H9 (cell line): ENCODE results near the gene RAD23B. TPM values are rescaled to one million over a fixed set of nuclear protein-coding genes. Genes with fewer than 3 reads are reported as not detected.

Experiments
- DNase-seq: peaks from one replicate; pipeline ENCODE4 v3.0.0-alpha.2; 2017
- H2AFZ ChIP-seq: one replicate; pipeline ENCODE4 v1.6.1; 2013; ENCODE audit warnings: mild to moderate bottlenecking, low read length, control low read depth, moderate library complexity
- H2AK5ac ChIP-seq: 2 replicates; pipeline ENCODE4 v1.6.1; 2013; ENCODE audit warnings: low read length, control low read depth, mixed read lengths; ENCODE audit not compliant: insufficient read length
- H2BK120ac ChIP-seq: one replicate; pipeline ENCODE4 v1.6.1; 2013; ENCODE audit warnings: low read depth, mild to moderate bottlenecking, low read length, control low read depth, inconsistent platforms; ENCODE audit not compliant: poor library complexity, severe bottlenecking
- H2BK12ac ChIP-seq: 2 replicates; pipeline ENCODE4 v1.6.1; 2013; ENCODE audit warnings: low read length, control low read depth, mixed read lengths, low read depth; ENCODE audit not compliant: insufficient read length
- H2BK15ac ChIP-seq: 2 replicates; pipeline ENCODE4 v1.6.1; 2013; ENCODE audit warnings: low read depth, low read length, control low read depth
- H2BK20ac ChIP-seq: one replicate; pipeline ENCODE4 v1.6.1; 2013; ENCODE audit warnings: low read depth, mild to moderate bottlenecking, low read length, control low read depth, inconsistent platforms; ENCODE audit not compliant: poor library complexity, severe bottlenecking
- H2BK5ac ChIP-seq: 2 replicates; pipeline ENCODE4 v1.6.1; 2013; ENCODE audit warnings: low read length, control low read depth, mixed read lengths; ENCODE audit not compliant: insufficient read length
- H3K14ac ChIP-seq: 2 replicates; pipeline ENCODE4 v1.6.1; 2013; ENCODE audit warnings: low read length, control low read depth; ENCODE audit not compliant: insufficient read depth
- H3K18ac ChIP-seq: 2 replicates; pipeline ENCODE4 v1.6.1; 2013; ENCODE audit warnings: low read depth, mild to moderate bottlenecking, mixed read lengths, low read length, control low read depth; ENCODE audit not compliant: insufficient read length
- H3K23ac ChIP-seq: 2 replicates; pipeline ENCODE4 v1.6.1; 2013; ENCODE audit warnings: low read length, control low read depth, mixed read lengths, low read depth; ENCODE audit not compliant: insufficient read length
- H3K23me2 ChIP-seq: 2 replicates; pipeline ENCODE4 v1.6.1; 2013; ENCODE audit warnings: low read depth, mild to moderate bottlenecking, mixed read lengths, low read length, control low read depth; ENCODE audit not compliant: insufficient read length, poor library complexity, severe bottlenecking
- H3K27ac ChIP-seq: 2 replicates; pipeline ENCODE4 v1.5.1; 2013; ENCODE audit warnings: low read length, control low read depth, mixed read lengths, low read depth; ENCODE audit not compliant: insufficient read length
- H3K27me3 ChIP-seq: 2 replicates; pipeline ENCODE4 v1.6.1; 2013; ENCODE audit warnings: low read length, control low read depth, inconsistent platforms; ENCODE audit not compliant: insufficient read depth
- H3K4ac ChIP-seq: 2 replicates; pipeline ENCODE4 v1.6.1; 2013; ENCODE audit warnings: low read depth, mild to moderate bottlenecking, control low read depth, inconsistent platforms, low read length, moderate library complexity
- H3K4me1 ChIP-seq: 2 replicates; pipeline ENCODE4 v1.6.1; 2013; ENCODE audit warnings: low read length, control low read depth, inconsistent platforms; ENCODE audit not compliant: insufficient read depth
- H3K4me2 ChIP-seq: 2 replicates; pipeline ENCODE4 v1.6.1; 2013; ENCODE audit warnings: low read length, control low read depth, mixed read lengths; ENCODE audit not compliant: insufficient read length, insufficient read depth
- H3K56ac ChIP-seq: 2 replicates; pipeline ENCODE4 v1.6.1; 2013; ENCODE audit warnings: low read depth, mild to moderate bottlenecking, mixed read lengths, low read length, control low read depth; ENCODE audit not compliant: insufficient read length
- H3K79me1 ChIP-seq: 2 replicates; pipeline ENCODE4 v1.6.1; 2013; ENCODE audit warnings: low read depth, mild to moderate bottlenecking, moderate library complexity, low read length, control low read depth, inconsistent platforms; ENCODE audit not compliant: insufficient read depth, poor library complexity, severe bottlenecking
- H3K79me2 ChIP-seq: 2 replicates; pipeline ENCODE4 v1.6.1; 2013; ENCODE audit warnings: low read length, control low read depth, inconsistent platforms; ENCODE audit not compliant: insufficient read depth
- H3K9ac ChIP-seq: 2 replicates; pipeline ENCODE4 v1.6.1; 2013; ENCODE audit warnings: low read length, control low read depth, mixed read lengths; ENCODE audit not compliant: insufficient read length; ENCODE audit errors: extremely low read depth
- H3K9me3 ChIP-seq: one replicate; pipeline ENCODE4 v1.6.1; 2013; ENCODE audit warnings: low read depth, low read length, inconsistent platforms; ENCODE audit not compliant: control insufficient read depth
- H3T11ph ChIP-seq: one replicate; pipeline ENCODE4 v1.6.1; 2013; ENCODE audit warnings: mild to moderate bottlenecking, low read length, control low read depth, inconsistent platforms
- H4K20me1 ChIP-seq: one replicate; pipeline ENCODE4 v1.6.1; 2013; ENCODE audit not compliant: control insufficient read depth, insufficient read length, insufficient read depth
- H4K5ac ChIP-seq: 2 replicates; pipeline ENCODE4 v1.6.1; 2013; ENCODE audit warnings: low read depth, mild to moderate bottlenecking, mixed read lengths, low read length, control low read depth; ENCODE audit not compliant: insufficient read length
- H4K8ac ChIP-seq: replicated peaks from 2 replicates; pipeline ENCODE4 v1.6.1; 2013; ENCODE audit warnings: low read length, control low read depth, mixed read lengths, low read depth; ENCODE audit not compliant: insufficient read length
- H4K91ac ChIP-seq: 2 replicates; pipeline ENCODE4 v1.6.1; 2013; ENCODE audit warnings: low read depth, mild to moderate bottlenecking, moderate library complexity, mixed read lengths, low read length, control low read depth; ENCODE audit not compliant: insufficient read length
- H3K27ac Mint-ChIP-seq, 3 experiments: 2 replicates in 2 of 3; 3 replicates in 1 of 3; pipeline ENCODE4 v1.8.0; 2020 to 2021; ENCODE audit warnings: mixed read lengths in 3 of 3, mild to moderate bottlenecking in 1 of 3, moderate library complexity in 1 of 3
- H3K27me3 Mint-ChIP-seq: 2 replicates; pipeline ENCODE4 v1.8.0; 2021; ENCODE audit warnings: low read depth, mild to moderate bottlenecking, moderate library complexity, mixed read lengths
- H3K36me3 Mint-ChIP-seq, 3 experiments: 2 replicates in 2 of 3; 3 replicates in 1 of 3; pipeline ENCODE4 v1.8.0; 2020 to 2021; ENCODE audit warnings: low read depth in 3 of 3, mixed read lengths in 3 of 3; ENCODE audit not compliant: insufficient read depth in 1 of 3
- H3K4me1 Mint-ChIP-seq, 2 experiments: 2 replicates each; pipeline ENCODE4 v1.8.0; 2020; ENCODE audit warnings: mixed read lengths in 2 of 2
- H3K4me3 Mint-ChIP-seq, 2 experiments: 2 replicates in 1 of 2; 3 replicates in 1 of 2; pipeline ENCODE4 v1.8.0; 2020 to 2021; ENCODE audit warnings: mild to moderate bottlenecking in 2 of 2, mixed read lengths in 2 of 2, moderate library complexity in 1 of 2
- H3K9me3 Mint-ChIP-seq, 2 experiments: 2 replicates in 1 of 2; 3 replicates in 1 of 2; pipeline ENCODE4 v1.8.0; 2020; ENCODE audit warnings: mild to moderate bottlenecking in 2 of 2, mixed read lengths in 2 of 2, moderate library complexity in 1 of 2
- CTCF ChIP-seq: fragments of 200-600 bp; sonication (generic); conservative IDR thresholded peaks from 3 replicates; pipeline ENCODE4 v1.8.0; 2021; ENCODE audit warnings: antibody characterized with exemption, mild to moderate bottlenecking
- WGBS: extraction: QIAGEN DNeasy Blood & Tissue Kit; methylation state at CpG from one replicate; pipeline ENCODE4 v1.1.7; 2013; ENCODE audit warnings: missing lambda C conversion rate, low lambda C conversion rate, mixed read lengths; ENCODE audit not compliant: insufficient read length; ENCODE audit errors: extremely low coverage; 5-methylcytosine and 5-hydroxymethylcytosine counted together
- total RNA-seq: library from RNA; stranded (reverse); gene quantifications from 2 replicates; pipeline ENCODE4 v1.2.1, GENCODE V29; 2021

RAD23B gene
- total RNA-seq, 1 experiment from 2014 or later: 154 TPM

GRCh38 chr9:107260437-107261081 is 22.5 kb upstream of the RAD23B start:
- Histone ChIP-seq H3K4ac (no peak overlapping the region), H2BK120ac (no peak overlapping the region), H2BK15ac (no peak overlapping the region), H3K23me2 (no peaks in the 10 kb centered on the region), H3K9ac (no peak overlapping the region), H3K56ac (no peak overlapping the region), H3K9me3 (no peaks in the 10 kb centered on the region), H3K27ac (no peak overlapping the region), H2BK20ac (no peak overlapping the region), H4K91ac (no peak overlapping the region), H3K27me3 (no peaks in the 10 kb centered on the region), H3K23ac (no peak overlapping the region), H2AK5ac (no peak overlapping the region), H3T11ph (no peak overlapping the region), H3K79me1 (no peaks in the 10 kb centered on the region), H4K5ac (no peak overlapping the region), H3K4me1 (no peaks in the 10 kb centered on the region), H3K18ac (no peak overlapping the region), H2AFZ (no peak overlapping the region), H2BK5ac (no peak overlapping the region), H2BK12ac (no peak overlapping the region), H4K20me1 (no peaks in the 10 kb centered on the region), H3K79me2 (no peaks in the 10 kb centered on the region), H4K8ac (no peak overlapping the region), H3K14ac (no peak overlapping the region), H3K4me2 (no peak overlapping the region)
- H3K27ac Mint-ChIP-seq: no peak overlapping the region; a peak in 1 of 7 replicates
- no peak; the same call in 2 of the 3 replicates for TF ChIP-seq CTCF
- peaks cover 7 to 10% of the 10 kb centered on the region in 2 experiments; a peak in 3 of 5 replicates for H3K9me3 Mint-ChIP-seq
- peaks cover 0 to 8% (median 0%) of the 10 kb centered on the region in 3 experiments; a peak in 2 of 7 replicates for H3K36me3 Mint-ChIP-seq
- no CpG with 5 or more reads among the region's 4 CpGs for WGBS
- H3K4me3 Mint-ChIP-seq: no peak overlapping the region
- no peak for DNase-seq
- no peaks in the 10 kb centered on the region for H3K27me3 Mint-ChIP-seq
- H3K4me1 Mint-ChIP-seq: peaks cover 3% of the 10 kb centered on the region in 2 experiments; a peak in 3 of 4 replicates
